Endothelial cell of umbilical vein (primary cell): Measurements from ENCODE around the gene OR2B3. TPM values are rescaled to one million over a fixed set of nuclear protein-coding genes. Genes with fewer than 3 reads are reported as not detected.

Source experiments
- BruUV-seq: library from RNA; stranded (reverse); fragments of 400-500 nt; replicated peaks from 2 replicates; lab custom pipeline; 2021; lab: Mats Ljungman, UMichigan
- CTCF ChIA-PET: fragments of 300-600, 350-600 bp; sonication (Branson Sonifier 250); formaldehyde crosslinking; loops from one replicate; lab custom pipeline; 2021; ENCODE audit warnings: antibody characterized with exemption, inconsistent platforms; lab: Charles Lee
- POLR2A ChIA-PET: fragments of 300-600, 350-600 bp; sonication (Branson Sonifier 250); formaldehyde crosslinking; loops from one replicate; lab custom pipeline; 2021; ENCODE audit warnings: antibody characterized with exemption, inconsistent platforms; lab: Charles Lee
- DNase-seq: peaks from one replicate; pipeline ENCODE4 v3.0.0-alpha.2; 2011; ENCODE audit warnings: low read depth, low spot score
- FAIRE-seq: peaks from 2 replicates; lab custom pipeline; 2011; peaks lifted over from hg19 to GRCh38; lab: Jason Lieb, UNC
- H2AFZ ChIP-seq: 2 replicates; pipeline ENCODE4 v1.6.0; 2012; ENCODE audit warnings: low read depth, low read length, control low read depth, inconsistent platforms
- H3K27ac ChIP-seq: 2 replicates; pipeline ENCODE4 v1.5.1; 2011; ENCODE audit warnings: low read depth, mild to moderate bottlenecking, control low read depth, low read length, moderate library complexity; ENCODE audit not compliant: insufficient read depth
- H3K27me3 ChIP-seq, 2 experiments: 2 replicates each; pipeline versions ENCODE4 v1.6.0 to v1.6.1; 2011; ENCODE audit warnings: low read length in 2 of 2, mixed read lengths in 1 of 2; ENCODE audit not compliant: control insufficient read depth in 2 of 2, insufficient read depth in 2 of 2
- H3K36me3 ChIP-seq, 2 experiments: 2 replicates in 1 of 2; 3 replicates in 1 of 2; pipeline ENCODE4 v1.5.1; 2011; ENCODE audit warnings: low read length in 2 of 2, mild to moderate bottlenecking in 1 of 2, moderate library complexity in 1 of 2; ENCODE audit not compliant: control insufficient read depth in 2 of 2, insufficient read depth in 2 of 2; ENCODE audit errors: extremely low read depth in 1 of 2
- H3K4me1 ChIP-seq: 3 replicates; pipeline ENCODE4 v1.5.1; 2011; ENCODE audit warnings: mild to moderate bottlenecking, low read length; ENCODE audit not compliant: control insufficient read depth, insufficient read depth; ENCODE audit errors: extremely low read depth
- H3K4me2 ChIP-seq: 2 replicates; pipeline ENCODE4 v1.6.1; 2011; ENCODE audit warnings: low read length, control low read depth, mixed read lengths; ENCODE audit not compliant: insufficient read depth
- H3K4me3 ChIP-seq, 3 experiments: fragments of 200-600 bp in 1 of 3; sonication (generic), shearing (Covaris generic) in 1 of 3; replicated peaks in 1 of 3; 2 replicates each; pipeline ENCODE4 v1.5.1; 2011 to 2016; ENCODE audit warnings: control low read depth in 3 of 3, low read length in 3 of 3, mild to moderate bottlenecking in 2 of 3, inconsistent platforms in 1 of 3, low read depth in 1 of 3, moderate library complexity in 1 of 3; ENCODE audit not compliant: insufficient read depth in 1 of 3
- H3K79me2 ChIP-seq: 2 replicates; pipeline ENCODE4 v1.6.0; 2012; ENCODE audit warnings: low read length, inconsistent platforms; ENCODE audit not compliant: control insufficient read depth, insufficient read depth
- H3K9ac ChIP-seq: replicated peaks from 2 replicates; pipeline ENCODE3; 2011; ENCODE audit warnings: low read length, control low read depth; ENCODE audit not compliant: insufficient read depth; ENCODE audit errors: extremely low read depth
- H3K9me1 ChIP-seq: replicated peaks from 3 replicates; pipeline ENCODE4 v1.6.0; 2011; ENCODE audit warnings: mild to moderate bottlenecking, low read length; ENCODE audit not compliant: control insufficient read depth, insufficient read depth; ENCODE audit errors: extremely low read depth
- H3K9me3 ChIP-seq: replicated peaks from 2 replicates; pipeline ENCODE4 v1.5.1; 2012; ENCODE audit warnings: low read length, inconsistent platforms; ENCODE audit not compliant: control insufficient read depth, insufficient read depth
- H4K20me1 ChIP-seq: replicated peaks from 2 replicates; pipeline ENCODE3; 2011; ENCODE audit warnings: mild to moderate bottlenecking, low read length; ENCODE audit not compliant: control insufficient read depth, insufficient read depth; ENCODE audit errors: extremely low read depth
- CTCF ChIP-seq, 2 donors: IDR thresholded peaks; 1 replicate in 1 of 2; 2 replicates in 1 of 2; pipeline ENCODE4 v1.5.1; 2011; ENCODE audit warnings: low read length in 2 of 2, mild to moderate bottlenecking in 2 of 2, moderate library complexity in 2 of 2, control low read depth in 1 of 2, inconsistent platforms in 1 of 2, low read depth in 1 of 2; ENCODE audit not compliant: insufficient read depth in 1 of 2; ENCODE audit errors: extremely low read depth in 1 of 2
- EZH2 ChIP-seq: IDR thresholded peaks from 2 replicates; pipeline ENCODE4 v1.6.1; 2012; ENCODE audit warnings: borderline replicate concordance, low read depth, mild to moderate bottlenecking, moderate library complexity, low read length, inconsistent platforms; ENCODE audit not compliant: severe bottlenecking
- FOS ChIP-seq: IDR thresholded peaks from 2 replicates; pipeline ENCODE4 v1.6.1; 2011; ENCODE audit warnings: mild to moderate bottlenecking, low read length, moderate library complexity, borderline replicate concordance; ENCODE audit not compliant: insufficient read depth
- GATA2 ChIP-seq: IDR thresholded peaks from 2 replicates; pipeline ENCODE4 v1.7.0; 2011; ENCODE audit warnings: low read depth, mild to moderate bottlenecking, moderate library complexity, mixed read lengths, low read length; ENCODE audit not compliant: insufficient read length, insufficient read depth
- JUN ChIP-seq: IDR thresholded peaks from 2 replicates; pipeline ENCODE4 v1.6.1; 2011; ENCODE audit warnings: borderline replicate concordance, low read depth; ENCODE audit not compliant: insufficient read length, insufficient read depth
- MAX ChIP-seq: IDR thresholded peaks from 2 replicates; pipeline ENCODE4 v1.6.1; 2011; ENCODE audit not compliant: insufficient read depth, insufficient read length
- MYC ChIP-seq: IDR thresholded peaks from one replicate; pipeline ENCODE4 v1.6.1; 2011; ENCODE audit warnings: mild to moderate bottlenecking, low read depth, low read length
- POLR2A ChIP-seq: IDR thresholded peaks from 2 replicates; pipeline ENCODE4 v1.6.1; 2012; ENCODE audit warnings: low read depth, mild to moderate bottlenecking, control low read depth, low read length
- POLR2AphosphoS5 ChIP-seq: IDR thresholded peaks from 2 replicates; pipeline ENCODE4 v1.6.1; 2012; ENCODE audit warnings: low read depth, mild to moderate bottlenecking, control low read depth, low read length, moderate library complexity; ENCODE audit not compliant: insufficient read depth
- dilution Hi-C: fragments of 300-500 bp; cut with MboI; formaldehyde crosslinking; loops from one replicate; pipeline ENCODE4 v1.15.0; 2019; ENCODE audit warnings: low sequenced_read_pairs; ENCODE audit not compliant: extremely low pct_ligation_motif_present
- intact Hi-C: fragments of 100-400 bp; cut with micrococcal nuclease; formaldehyde crosslinking; loops from one replicate; pipeline ENCODE4 v1.10.0; 2022
- polyA plus RNA-seq, 4 experiments: library from polyadenylated mRNA; depleted of rRNA in 3 of 4; stranded (reverse) in 3 of 4; unstranded in 1 of 4; fragments of >200 nt; gene quantifications; 2 replicates each; pipeline versions ENCODE4 v1.2.1 to v1.2.3, GENCODE V29; 2011 to 2012; ENCODE audit warnings: missing spikeins in 1 of 4
- total RNA-seq: library from RNA; stranded (reverse); gene quantifications from 2 replicates; pipeline ENCODE4 v1.2.3, GENCODE V29; 2021

The OR2B3 gene
- total and polyA plus RNA-seq, 2 donors (not counting 3 experiments of a cell fraction or from before 2014, with no cell fraction given), result not detected

- FAIRE-seq, result no peak
- H4K20me1 ChIP-seq, result no peaks in the 10 kb centered on the region
Observed at GRCh38 chr6:29081312-29081711, 5.8 kb downstream of the OR2B3 start.

More at GRCh38 chr6:29081312-29081711, 5.8 kb downstream of the OR2B3 start:
- Histone ChIP-seq H3K4me2 (no peak overlapping the region), H3K9me3 (no peaks in the 10 kb centered on the region), H3K27me3 (no peaks in the 10 kb centered on the region), H3K4me3 (no peak overlapping the region), H3K79me2 (no peaks in the 10 kb centered on the region), H3K27ac (no peak overlapping the region), H3K9me1 (no peaks in the 10 kb centered on the region), H3K36me3 (no peaks in the 10 kb centered on the region), H2AFZ (no peak overlapping the region), H3K9ac (no peak overlapping the region), H3K4me1 (no peaks in the 10 kb centered on the region)
- DNase-seq, result no peak
- dilution Hi-C loops, result no loop called here
- no TSS peak for BruUV-seq
- CTCF ChIA-PET, result no interaction called here
- POLR2A ChIA-PET, result no interaction called here
- TF ChIP-seq MYC (no peak), CTCF (IDR thresholded peaks at IDR 0.05; ENCODE audit: extremely low read depth in 1 of 2, insufficient read depth in 1 of 2, low read depth in 1 of 2, low read length in 2 of 2) (no peak), POLR2A (no peak), POLR2AphosphoS5 (no peak), EZH2 (no peak), MAX (no peak), FOS (no peak), GATA2 (no peak), JUN (no peak)
- intact Hi-C loops, result no loop called here
